Parathyroid adenoma (tissue), 2 donors: Measurements from ENCODE around the gene TNFAIP8.

Source experiments
- H2AFZ ChIP-seq: fragments of 300-600 bp; sonication (generic); one replicate; pipeline ENCODE4 v1.7.0; 2017; ENCODE audit warnings: antibody characterized with exemption, mild to moderate bottlenecking
- H3K27ac ChIP-seq: fragments of 300-600 bp; sonication (generic); one replicate; pipeline ENCODE4 v1.7.0; 2017
- H3K27me3 ChIP-seq: fragments of 300-600 bp; sonication (generic); one replicate; pipeline ENCODE4 v1.7.0; 2017; ENCODE audit warnings: low read length; ENCODE audit not compliant: control insufficient read depth, insufficient read depth
- H3K36me3 ChIP-seq: fragments of 300-600 bp; sonication (generic); one replicate; pipeline ENCODE4 v1.7.0; 2017; ENCODE audit warnings: low read length; ENCODE audit not compliant: control insufficient read depth, insufficient read depth
- H3K4me1 ChIP-seq: fragments of 300-600 bp; sonication (generic); one replicate; pipeline ENCODE4 v1.7.0; 2017; ENCODE audit warnings: control low read depth
- H3K4me2 ChIP-seq: fragments of 300-600 bp; sonication (generic); one replicate; pipeline ENCODE4 v1.7.0; 2017; ENCODE audit warnings: low read length
- H3K4me3 ChIP-seq: fragments of 300-600 bp; sonication (generic); one replicate; pipeline ENCODE4 v1.7.0; 2017; ENCODE audit warnings: low read depth, low read length
- H3K79me2 ChIP-seq: fragments of 300-600 bp; sonication (generic); one replicate; pipeline ENCODE4 v1.7.0; 2017; ENCODE audit warnings: control low read depth
- H3K9ac ChIP-seq: fragments of 300-600 bp; sonication (generic); one replicate; pipeline ENCODE4 v1.7.0; 2017; ENCODE audit warnings: mild to moderate bottlenecking
- H3K9me3 ChIP-seq: fragments of 300-600 bp; sonication (generic); one replicate; pipeline ENCODE4 v1.7.0; 2017; ENCODE audit warnings: low read length; ENCODE audit not compliant: control insufficient read depth
- CTCF ChIP-seq: fragments of 300-600 bp; sonication (generic); IDR thresholded peaks from one replicate; pipeline ENCODE4 v1.7.0; 2017; ENCODE audit warnings: antibody characterized with exemption, mild to moderate bottlenecking
- donor health status: primary hyperparathyroidism.

Gene TNFAIP8

GRCh38 chr5:119357270-119357669 lies 1.5 kb downstream of the TNFAIP8 start:
- H3K27me3 ChIP-seq = no peaks in the 10 kb centered on the region
- H3K9me3 ChIP-seq = no peaks in the 10 kb centered on the region
- H3K4me1 ChIP-seq = peaks cover 3% of the 10 kb centered on the region
- peak overlapping the region; percentile 25 for H2AFZ ChIP-seq
- peak overlapping the region; percentile 74 for H3K4me3 ChIP-seq
- peak overlapping the region; percentile 67 for H3K4me2 ChIP-seq
- no peaks in the 10 kb centered on the region for H3K36me3 ChIP-seq
- TF ChIP-seq CTCF = no peak
- H3K79me2 ChIP-seq = no peaks in the 10 kb centered on the region
- no peak overlapping the region for H3K27ac ChIP-seq
- no peak overlapping the region for H3K9ac ChIP-seq

- Histone ChIP-seq H3K9ac (no peak overlapping the region), H3K4me3 (peak overlapping the region; percentile 74), H3K27ac (no peak overlapping the region)
These were observed 2.1 kb downstream of the TNFAIP8 start for GRCh38 chr5:119357808-119358529.

GRCh38 chr5:119358530-119358900 lies 2.7 kb downstream of the TNFAIP8 start:
- H3K36me3 ChIP-seq = no peaks in the 10 kb centered on the region
- H3K4me2 ChIP-seq = peak overlapping the region; percentile 3
- H3K27ac ChIP-seq = no peak overlapping the region
- H3K9me3 ChIP-seq = no peaks in the 10 kb centered on the region
- no peak for TF ChIP-seq CTCF
- H3K4me3 ChIP-seq = no peak overlapping the region
- no peak overlapping the region for H3K9ac ChIP-seq
- H3K79me2 ChIP-seq = no peaks in the 10 kb centered on the region
- no peaks in the 10 kb centered on the region for H3K27me3 ChIP-seq
- H3K4me1 ChIP-seq = peaks cover 3% of the 10 kb centered on the region
- no peak overlapping the region for H2AFZ ChIP-seq

More at GRCh38 chr5:119357808-119358529, 2.1 kb downstream of the TNFAIP8 start:
- H3K36me3 ChIP-seq = no peaks in the 10 kb centered on the region
- H3K4me1 ChIP-seq = peaks cover 3% of the 10 kb centered on the region
- H3K27me3 ChIP-seq = no peaks in the 10 kb centered on the region
- H2AFZ ChIP-seq = no peak overlapping the region
- peak overlapping the region; percentile 67 for H3K4me2 ChIP-seq
- H3K9me3 ChIP-seq = no peaks in the 10 kb centered on the region
- H3K79me2 ChIP-seq = no peaks in the 10 kb centered on the region
- TF ChIP-seq CTCF = no peak

- Histone ChIP-seq H3K9ac (no peak overlapping the region), H3K9me3 (no peaks in the 10 kb centered on the region), H2AFZ (no peak overlapping the region), H3K4me2 (peak overlapping the region; percentile 3), H3K79me2 (no peaks in the 10 kb centered on the region), H3K27ac (no peak overlapping the region), H3K4me3 (no peak overlapping the region), H3K36me3 (no peaks in the 10 kb centered on the region), H3K27me3 (no peaks in the 10 kb centered on the region), H3K4me1 (peaks cover 3% of the 10 kb centered on the region)
- TF ChIP-seq CTCF = no peak
These were observed 3.2 kb downstream of the TNFAIP8 start for GRCh38 chr5:119358901-119359603.
